ENCODE results near the gene DOCK4.

DOCK4 gene

DNA sequence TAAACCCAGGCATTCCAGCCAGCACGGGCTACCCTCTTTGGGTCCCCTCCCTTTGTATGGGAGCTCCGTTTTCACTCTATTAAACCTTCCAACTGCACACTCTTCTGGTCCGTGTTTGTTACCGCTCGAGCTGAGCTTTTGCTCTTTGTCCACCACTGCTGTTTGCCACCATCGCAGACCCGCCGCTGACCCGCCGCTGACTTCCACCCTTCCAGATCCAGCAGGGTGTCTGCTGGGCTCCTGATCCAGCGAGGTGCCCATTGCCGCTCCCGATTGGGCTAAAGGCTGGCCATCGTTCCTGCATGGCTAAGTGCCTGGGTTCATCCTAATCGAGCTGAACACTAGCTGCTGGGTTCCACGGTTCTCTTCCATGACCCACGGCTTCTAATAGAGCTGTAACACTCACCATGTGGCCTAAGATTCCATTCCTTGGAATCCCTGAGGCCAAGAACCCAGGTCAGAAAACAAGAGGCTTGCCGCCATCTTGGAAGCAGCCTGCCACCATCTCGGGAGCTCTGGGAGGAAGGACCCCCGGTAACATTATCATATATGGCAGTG lies 14.8 kb upstream of the DOCK4 start:
- DNase-seq: no peak

DNA sequence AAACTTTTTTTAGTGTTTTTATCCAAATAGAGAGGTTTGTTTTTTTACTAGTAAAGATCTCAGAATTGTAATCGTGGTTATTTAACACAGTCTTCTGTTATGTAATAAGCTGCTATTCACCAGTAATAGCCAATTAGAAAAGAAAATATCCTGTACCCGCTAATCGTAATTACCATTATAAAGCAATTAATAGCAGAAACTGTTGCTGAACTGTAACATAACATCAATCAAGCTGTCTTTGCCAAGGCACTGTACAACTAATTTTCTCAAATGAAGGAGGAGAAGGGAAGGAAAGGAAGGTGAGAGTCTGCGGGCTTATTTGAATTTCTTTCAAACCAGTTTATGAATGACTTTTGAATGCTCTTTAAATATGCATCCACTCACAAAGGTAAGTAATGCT lies 9.6 kb upstream of the DOCK4 start:
- no peak for DNase-seq

DNA sequence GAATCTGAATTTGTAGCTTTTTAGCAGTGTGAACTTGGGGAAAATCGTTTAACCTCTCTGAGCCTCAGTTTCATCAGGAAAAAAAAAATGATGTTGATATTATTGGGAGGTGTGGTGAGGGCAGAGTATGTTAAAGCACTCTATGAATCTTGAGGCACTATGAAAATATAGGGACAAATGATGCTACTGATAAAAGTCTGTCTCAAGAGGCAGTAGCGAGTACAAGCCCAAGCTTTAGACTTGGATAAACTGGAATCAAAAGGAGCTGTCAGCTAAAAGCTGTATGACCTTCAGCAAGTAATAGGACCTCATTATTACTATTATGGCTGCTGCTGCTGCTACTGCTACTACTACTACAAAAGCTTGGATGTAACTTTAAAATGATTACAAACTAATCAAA lies 8.7 kb upstream of the DOCK4 start:
- no peak for DNase-seq

DNA sequence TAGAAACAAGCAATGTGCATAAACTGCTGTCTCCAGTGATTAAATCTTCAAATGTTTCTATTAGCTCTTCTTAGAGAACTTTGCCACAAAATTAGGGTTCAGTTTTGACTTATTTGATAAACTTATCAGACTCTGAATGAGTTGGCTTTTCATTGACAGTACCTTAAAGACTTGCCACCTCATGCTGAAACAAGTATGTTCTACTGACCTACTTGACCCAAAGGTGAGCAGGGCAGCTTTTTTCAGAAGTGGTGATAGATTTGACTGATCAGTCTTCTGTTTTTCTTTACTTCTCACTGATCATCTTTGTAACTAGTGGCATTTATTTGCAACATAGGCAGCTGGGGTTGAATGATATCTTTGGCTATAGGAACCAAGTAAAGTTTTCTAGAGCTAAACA lies 8.1 kb upstream of the DOCK4 start:
- DNase-seq: no peak

DNA sequence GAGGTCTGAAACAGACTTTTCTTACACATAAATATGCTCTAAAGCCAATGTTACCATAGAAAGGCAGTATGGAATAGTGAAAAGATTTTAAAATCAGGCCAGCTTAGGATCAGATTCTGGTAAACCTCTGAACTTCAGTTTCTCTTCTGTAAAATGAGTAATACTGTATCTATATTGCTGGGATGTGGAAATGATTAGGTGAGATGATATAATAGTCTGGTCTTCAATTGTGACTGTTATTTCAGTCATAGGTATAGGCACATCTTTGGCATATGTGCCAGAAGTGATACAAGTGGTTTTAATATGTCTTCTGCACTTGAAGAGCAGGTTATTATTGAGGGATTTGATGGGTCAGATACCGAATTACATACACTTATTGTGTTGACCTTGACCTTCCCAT lies 7.5 kb upstream of the DOCK4 start:
- DNase-seq: no peak

DNA sequence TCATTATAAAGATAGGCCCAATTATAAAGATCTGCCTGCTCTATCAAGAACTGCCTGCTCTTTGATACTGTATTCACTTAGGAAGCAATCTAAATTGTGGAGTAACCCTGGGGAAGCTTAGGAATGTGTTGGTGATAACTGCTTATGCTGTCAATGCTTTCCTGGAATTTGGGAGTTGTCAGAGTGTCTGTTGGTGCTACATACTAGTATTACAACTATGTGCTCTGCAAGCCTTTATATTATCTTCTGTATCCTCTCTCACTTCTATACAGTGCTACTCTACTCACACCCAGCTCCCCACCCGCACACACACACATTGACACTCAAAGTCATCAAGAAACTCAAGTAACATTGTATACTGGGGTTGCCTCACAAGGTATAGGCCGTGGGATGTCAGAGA lies 6.4 kb upstream of the DOCK4 start:
- no peak for DNase-seq

DNA sequence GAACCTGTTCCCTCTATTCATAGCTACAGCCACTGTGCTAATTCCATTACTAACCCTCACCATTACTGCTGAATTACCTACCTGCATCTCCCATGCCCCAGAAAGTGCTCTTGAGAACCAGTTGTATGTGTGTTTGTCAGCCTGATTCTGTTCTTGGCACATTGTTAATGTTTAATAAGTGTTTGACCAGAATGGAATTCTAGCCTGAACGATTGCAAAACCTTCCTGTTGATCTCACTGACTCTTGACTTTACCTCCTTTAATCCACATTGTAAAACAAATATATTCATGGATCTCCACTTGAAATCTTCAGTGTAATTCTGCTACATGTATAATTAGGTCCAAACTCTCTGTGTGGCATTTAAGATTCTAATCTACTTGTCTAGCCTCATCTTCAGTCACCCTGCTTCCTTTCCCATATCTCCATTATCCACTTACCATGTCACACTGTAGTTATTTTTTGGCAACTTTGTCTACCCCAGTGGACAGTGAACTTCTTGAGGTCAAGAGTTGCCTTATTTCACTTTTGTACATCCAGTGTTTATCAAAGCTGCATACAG lies 5.2 kb upstream of the DOCK4 start:
- DNase-seq: no peak

DNA sequence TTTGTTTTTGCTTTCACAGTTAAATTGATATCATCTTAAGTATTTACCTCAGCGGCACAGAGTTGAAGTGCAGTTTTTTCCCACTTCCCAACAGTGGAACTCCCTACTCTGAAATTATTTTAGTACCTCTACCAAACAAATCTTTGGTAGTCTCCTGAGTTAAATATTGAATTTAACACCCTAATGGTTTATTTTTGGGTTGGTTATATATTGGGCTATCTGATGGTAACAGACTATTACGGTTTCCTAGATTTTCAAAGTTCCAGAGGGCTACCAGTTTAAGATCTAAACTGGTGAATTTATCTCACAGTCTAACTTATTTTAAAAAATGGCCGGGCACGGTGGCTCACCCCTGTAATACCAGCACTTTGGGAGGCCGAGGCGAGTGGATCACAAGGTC lies 1.6 kb upstream of the DOCK4 start:
- no peak for DNase-seq

DNA sequence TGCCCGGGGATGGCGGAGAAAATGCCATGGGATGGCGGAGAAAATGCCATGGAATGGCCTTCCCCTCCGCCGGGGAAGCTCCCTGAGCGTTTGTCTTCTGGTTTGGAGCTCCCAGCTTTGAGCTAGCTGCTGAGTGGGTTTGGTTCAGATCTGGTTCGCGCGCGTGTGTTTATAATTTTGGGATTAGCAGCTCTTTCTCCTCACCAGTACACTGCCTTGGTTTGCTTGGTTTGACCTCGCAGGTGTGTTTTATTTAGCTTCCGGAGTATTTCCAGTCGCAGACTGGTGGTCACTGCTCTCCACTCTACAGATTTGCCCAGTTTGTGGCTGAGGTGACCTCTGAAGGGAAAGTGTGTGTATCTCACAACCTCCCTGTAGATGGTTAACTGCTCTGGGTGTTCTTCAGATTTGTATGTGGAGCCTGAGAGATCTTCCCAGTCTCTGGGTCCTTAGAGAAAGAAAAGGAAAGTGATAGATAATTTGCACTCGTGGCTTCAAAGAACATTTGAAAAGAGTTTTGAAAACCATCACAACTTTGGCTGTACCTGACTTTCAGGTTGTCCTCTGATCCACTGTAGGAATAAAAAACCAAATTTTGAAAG lies 893 bp upstream of the DOCK4 start:
- no peak for DNase-seq

DNA sequence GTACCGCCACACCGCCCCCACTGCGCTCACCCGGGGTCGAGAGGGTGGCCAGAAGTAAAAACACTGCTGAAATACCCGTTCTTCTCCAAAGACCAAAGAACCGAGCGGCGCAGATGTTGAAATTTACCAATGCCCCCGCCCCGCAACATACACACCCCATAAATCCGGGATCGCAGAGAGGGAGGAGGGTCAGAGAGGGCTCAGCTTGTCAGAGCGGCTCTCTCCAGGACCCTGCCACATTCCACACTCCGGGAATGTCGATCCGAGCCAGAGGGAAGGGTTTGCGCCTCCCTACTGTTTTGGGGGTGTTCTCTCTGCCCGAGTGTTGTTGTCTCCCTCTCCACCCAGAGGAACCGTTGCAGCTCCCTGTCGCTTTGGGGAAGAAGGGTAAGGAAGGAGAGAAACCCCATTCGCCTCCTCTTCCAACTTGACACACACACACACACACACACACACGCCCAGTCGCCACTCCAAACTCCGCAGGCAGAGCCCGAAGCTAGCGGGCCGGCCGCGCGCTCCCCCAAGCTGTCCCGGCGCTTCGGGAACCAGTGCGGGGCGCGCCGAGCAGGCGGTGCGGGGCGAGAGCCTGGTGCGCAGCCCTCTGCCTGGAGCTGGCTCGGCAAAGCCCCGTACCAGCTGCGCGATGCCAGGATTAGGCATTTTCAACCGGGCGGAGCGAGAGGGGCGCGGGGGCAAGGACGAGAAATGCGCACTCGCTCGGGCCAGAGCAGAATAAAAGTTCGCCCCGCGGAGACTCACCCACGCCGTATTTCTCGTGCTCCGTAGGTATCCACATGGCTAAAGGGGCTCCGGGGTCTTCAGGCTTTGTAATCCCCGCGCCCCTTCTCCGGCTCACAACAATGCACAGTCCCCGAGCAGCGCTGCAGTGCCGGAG lies 609 bp downstream of the DOCK4 start:
- peak; percentile 52 to 55 for DNase-seq

DNA sequence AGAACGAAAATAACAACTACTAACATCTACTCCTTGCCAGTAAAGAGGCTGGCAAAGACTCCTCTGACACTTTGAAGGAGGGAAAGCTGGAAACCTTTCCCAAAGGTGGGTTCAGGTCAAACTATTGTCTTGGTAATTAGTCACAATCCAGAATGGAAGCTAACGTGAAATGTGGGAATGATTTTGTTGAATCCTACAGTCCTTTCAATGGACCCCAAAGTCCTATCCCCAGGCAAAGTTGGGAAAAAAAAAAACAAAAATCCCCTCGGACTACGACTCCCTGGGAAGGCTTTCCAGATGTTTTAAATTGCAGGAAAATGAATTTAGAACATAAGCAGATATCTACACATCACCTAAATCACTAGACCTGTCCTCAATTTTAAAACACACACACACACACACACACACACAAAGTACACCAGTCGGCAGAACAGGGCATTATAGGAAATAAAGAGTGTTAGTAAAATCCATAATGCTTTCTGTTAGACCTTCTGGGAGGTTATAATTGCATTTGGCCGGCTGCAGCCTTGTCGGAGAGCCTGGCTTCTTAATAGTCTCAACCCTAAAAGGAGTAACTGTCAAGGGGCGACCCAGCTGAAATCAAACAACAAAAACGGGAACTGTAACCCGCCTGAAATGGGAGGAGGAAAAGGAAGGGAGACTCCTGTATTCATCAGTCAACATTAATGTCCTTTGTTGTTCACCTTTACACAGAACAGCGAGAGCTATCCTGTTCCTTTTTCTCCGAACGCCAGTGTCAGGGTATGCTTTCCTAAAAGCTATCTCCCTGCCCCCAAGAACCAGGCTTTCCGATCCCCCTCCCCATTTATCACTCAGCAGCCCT lies 1.5 kb downstream of the DOCK4 start:
- DNase-seq: peak; percentile 45 to 62

DNA sequence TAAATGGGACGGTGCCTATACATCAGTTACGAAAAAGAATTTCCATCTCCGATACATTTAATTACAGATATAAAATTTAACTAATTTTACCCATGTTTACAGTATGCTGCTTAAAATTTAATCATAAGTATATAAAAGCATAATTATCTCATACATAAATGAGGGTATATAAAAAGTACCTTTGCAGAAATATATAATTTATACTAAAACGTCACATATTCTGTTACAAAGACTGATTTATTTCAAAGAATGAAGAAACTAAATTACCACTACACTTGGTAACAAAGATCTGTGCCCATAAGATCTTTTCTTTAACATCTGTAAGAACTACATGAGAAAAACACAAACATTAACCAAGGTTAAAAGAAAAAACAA lies 2.8 kb downstream of the DOCK4 start:
- no peak for DNase-seq

DNA sequence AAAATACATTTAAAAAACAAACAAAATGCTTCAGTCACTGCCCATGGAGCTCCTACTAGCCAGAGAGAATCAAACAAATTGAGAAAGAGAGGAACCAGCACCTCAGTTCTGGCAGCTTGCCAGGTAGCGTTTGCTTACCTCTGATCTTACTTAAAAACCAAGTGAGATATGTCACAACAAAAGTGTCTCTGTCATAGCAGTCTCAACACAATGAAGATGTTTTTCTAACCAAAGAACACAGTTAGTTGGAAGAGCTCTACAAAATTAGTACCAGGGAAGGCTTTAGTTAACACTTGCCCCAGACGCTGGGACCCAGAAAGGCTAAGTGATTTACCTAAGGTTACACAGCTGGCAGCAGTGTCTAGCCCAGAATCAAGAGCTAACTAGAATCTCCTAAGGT lies 3.4 kb downstream of the DOCK4 start:
- no peak for DNase-seq

DNA sequence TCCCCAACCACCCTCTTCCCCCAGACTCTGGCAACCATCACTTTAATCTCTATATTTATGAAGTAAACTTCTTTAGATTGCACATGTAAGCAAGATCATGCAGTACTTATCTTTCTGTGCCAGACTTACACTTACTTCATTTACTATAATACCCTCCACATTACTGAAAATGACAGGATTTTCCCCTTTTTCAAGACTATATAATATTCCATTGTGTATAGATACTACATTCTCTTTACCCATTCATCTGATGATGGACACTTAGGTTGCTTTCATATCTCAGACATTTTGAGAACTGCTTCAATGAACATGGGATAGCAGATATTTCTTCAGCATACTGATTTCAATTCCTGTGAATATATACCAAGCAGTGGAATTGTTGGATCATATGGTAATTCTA lies 4.4 kb downstream of the DOCK4 start:
- no peak for DNase-seq

DNA sequence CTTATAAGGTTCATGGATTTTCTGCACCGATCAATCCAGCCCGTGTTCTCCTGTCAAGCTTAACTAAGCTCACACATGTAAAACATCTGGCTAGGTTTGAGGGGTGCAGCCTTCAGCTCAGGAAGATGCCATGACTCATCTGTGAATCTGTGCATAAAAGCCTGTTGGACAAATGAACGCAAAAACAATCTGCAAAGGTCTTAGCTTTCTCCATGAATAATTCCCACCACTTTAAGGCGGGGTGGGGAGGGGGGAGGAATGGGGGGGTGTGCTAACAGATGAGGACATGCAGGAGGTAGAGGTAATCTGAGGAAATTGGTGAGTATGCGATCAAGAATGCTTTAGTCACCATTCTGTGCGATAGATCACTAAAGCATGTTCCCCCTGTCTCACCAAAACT lies 4.8 kb downstream of the DOCK4 start:
- no peak for DNase-seq

DNA sequence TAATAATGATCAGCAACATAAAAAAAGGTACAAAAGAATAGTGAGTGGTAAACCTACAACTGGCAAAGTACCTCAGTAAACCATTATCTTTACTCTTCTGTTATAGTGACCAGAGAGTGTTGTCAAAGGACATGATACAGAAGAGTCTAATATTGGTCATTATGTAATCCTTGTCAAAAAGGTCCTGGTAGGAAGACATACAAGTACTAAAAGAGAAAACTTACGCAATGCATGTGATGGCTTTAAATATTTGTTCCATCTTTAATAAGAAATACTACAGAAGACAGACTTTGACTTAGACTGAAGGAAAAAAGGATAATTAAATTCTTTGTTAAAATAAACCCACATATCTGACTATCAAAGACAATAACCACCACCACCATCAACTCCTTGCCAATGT lies 6.5 kb downstream of the DOCK4 start:
- no peak for DNase-seq

DNA sequence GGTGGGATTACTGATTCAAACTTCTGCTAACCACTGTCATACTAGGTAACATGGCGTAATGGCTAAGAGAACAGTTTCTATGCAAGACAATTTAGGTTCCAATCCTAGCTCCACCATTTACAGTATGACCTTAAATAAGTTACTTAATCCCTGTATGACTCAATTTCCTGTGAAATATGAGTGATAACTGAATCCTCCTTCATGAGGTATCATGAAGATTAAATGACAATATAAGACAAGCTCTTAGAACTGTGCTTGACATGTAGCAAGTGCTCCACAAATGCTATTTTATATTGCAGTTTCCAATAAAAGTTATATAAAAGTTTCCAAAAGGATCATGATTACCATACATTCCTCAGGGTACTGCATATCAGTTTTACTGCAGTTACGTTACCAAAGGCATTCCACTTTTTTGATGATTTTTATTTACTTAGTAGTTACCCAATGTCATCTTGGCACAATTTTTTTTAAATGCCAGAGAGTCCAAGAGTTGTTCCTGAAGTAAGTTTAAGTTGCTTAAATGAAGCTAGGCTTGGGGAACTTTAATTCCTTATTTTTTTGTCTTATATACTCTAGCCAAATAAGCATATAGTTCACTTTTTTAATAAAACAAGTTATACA lies 7.1 kb downstream of the DOCK4 start:
- peak in 1 of 2 experiments; percentile 40 for DNase-seq

DNA sequence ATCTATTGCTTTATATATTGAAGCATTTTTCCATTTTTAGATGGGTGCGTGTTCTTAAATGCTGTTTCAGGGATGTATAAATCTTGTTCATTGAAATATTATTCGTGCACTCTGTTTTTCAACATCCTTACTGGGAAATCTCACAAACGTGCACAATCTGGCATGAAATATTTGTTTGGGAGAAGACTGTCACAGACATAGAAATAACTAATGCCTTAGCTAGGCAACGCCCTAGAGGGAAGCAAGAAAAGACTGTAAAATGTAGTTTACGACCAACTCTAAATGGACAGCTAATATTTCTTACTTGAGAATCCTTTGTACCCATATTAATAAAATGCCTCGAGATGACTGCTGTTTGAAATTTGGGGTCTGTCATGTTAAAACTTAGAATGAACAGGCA lies 8.9 kb downstream of the DOCK4 start:
- DNase-seq: no peak

DNA sequence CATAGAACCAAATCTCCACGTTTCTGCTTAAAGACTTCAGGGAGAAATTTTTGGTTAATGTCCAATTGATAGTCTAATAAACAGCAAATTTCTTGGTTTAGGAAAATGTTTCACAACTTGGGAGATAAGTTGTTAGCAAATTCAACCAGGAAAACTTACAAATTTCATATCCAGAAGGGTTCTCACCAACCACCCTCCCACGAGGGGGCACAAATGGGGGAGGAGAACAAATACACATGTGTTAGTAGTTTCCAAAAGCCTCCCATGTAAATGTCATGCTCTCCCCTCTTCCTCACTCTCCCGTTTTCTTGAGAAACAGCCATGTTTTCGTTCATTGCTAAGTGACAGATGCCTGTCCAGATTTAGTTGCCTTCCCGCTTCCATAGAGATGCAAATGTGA lies 10.5 kb downstream of the DOCK4 start:
- no peak for DNase-seq

DNA sequence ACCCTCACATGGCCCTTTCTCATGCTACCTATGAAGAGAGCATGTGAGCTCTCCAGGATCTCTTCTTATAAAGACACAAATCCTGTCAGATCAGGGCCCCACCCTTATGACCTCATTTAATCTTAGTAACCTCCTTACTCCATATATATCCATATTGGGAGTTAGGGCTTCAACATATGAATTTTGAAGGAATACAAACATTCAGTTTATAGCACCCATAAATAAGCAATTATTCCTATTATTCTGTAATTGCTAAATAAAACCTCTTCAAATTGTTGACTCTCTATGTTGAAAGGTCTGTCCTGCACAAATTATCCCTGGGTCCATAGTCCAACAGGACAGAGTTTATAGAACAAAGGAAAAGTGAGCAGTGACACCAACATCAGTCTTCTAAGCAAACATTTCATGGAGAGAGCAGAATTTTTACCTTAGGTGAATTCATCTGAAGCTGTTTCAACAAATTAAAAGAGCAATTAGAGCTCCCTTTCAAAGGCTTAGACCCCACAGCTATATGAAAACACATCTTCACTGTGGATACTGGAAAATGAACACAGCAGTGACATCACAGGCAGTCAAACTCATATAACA lies 12.2 kb downstream of the DOCK4 start:
- DNase-seq: no peak

DNA sequence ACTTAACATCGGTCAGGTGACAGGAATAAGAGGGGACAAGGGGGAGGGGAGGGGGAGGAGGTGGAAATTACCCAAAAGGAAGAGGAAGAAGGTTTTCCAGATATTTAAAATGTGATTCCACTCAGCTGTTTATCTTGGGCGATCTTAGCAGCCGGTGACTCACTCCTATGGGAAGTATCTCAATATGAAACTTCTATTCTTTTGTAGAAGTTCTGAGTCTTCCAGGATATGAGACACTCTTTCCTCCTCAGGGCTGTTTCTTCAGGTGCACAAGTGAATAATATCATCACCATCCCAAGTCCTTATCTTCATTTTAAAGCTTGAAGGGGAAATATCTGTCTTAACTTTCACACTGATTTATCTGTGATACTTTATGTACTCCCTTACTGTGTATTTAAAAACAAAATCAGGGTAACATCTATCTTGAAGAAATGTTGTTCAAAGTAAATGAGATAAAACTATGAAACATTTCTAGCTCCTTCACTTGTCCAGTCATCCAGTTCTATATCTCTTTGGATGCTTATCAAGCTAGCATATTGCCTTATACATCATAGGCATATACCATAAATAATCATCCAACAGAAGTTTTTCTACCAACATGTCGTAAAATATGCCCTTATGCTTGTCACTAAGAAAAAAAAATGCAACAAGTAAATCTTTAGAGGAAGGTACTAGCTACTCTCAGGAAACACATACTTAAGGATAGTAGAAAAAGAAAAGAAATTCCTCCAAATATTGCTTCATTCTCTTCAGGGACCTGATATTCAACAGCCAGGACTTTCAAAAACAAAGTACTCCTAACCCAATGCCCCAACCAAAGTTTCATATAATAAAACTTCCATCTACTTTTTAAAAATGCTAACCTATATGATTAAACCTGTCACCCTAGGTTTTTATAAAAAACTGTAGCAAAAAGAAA lies 13.7 kb downstream of the DOCK4 start:
- DNase-seq: no peak
